Nephron (organoid): Measurements from ENCODE around the gene SURF4.

Source experiments
- H3K27ac Mint-ChIP-seq, 3 experiments: 2 replicates each; pipeline ENCODE4 v1.8.0; 2020; ENCODE audit warnings: mixed read lengths in 3 of 3, mild to moderate bottlenecking in 2 of 3, moderate library complexity in 1 of 3
- H3K27me3 Mint-ChIP-seq: 2 replicates; pipeline ENCODE4 v1.8.0; 2021; ENCODE audit warnings: low read depth, mild to moderate bottlenecking, moderate library complexity, mixed read lengths
- H3K36me3 Mint-ChIP-seq: 2 replicates; pipeline ENCODE4 v1.8.0; 2020; ENCODE audit warnings: low read depth, mixed read lengths
- H3K4me1 Mint-ChIP-seq: 2 replicates; pipeline ENCODE4 v1.8.0; 2020; ENCODE audit warnings: mixed read lengths
- H3K4me3 Mint-ChIP-seq, 3 experiments: 2 replicates each; pipeline ENCODE4 v1.8.0; 2020; ENCODE audit warnings: mild to moderate bottlenecking in 3 of 3, mixed read lengths in 3 of 3, moderate library complexity in 2 of 3
- H3K9me3 Mint-ChIP-seq: 2 replicates; pipeline ENCODE4 v1.8.0; 2020; ENCODE audit warnings: mixed read lengths
- CTCF ChIP-seq, 3 experiments: fragments of 200-600 bp; sonication (generic); IDR thresholded peaks; one replicate each; pipeline ENCODE4 v1.5.0; 2021; ENCODE audit warnings: antibody characterized with exemption in 3 of 3; ENCODE audit not compliant: unreplicated experiment in 3 of 3

The SURF4 gene

GRCh38 chr9:133401588-133401987, 25.7 kb upstream of the SURF4 start:
- Mint-ChIP-seq H3K4me3 (no peak overlapping the region), H3K9me3 (no peaks in the 10 kb centered on the region), H3K27ac (no peak overlapping the region), H3K36me3 (peaks cover 14% of the 10 kb centered on the region), H3K4me1 (no peaks in the 10 kb centered on the region), H3K27me3 (peaks cover 9% of the 10 kb centered on the region)
- TF ChIP-seq CTCF (IDR thresholded peaks at IDR 0.05; ENCODE audit: unreplicated experiment in 3 of 3), result no peak

- Mint-ChIP-seq H3K9me3 (no peaks in the 10 kb centered on the region), H3K27ac (no peak overlapping the region), H3K4me1 (no peaks in the 10 kb centered on the region), H3K27me3 (peaks cover 9% of the 10 kb centered on the region), H3K36me3 (peaks cover 1% of the 10 kb centered on the region), H3K4me3 (no peak overlapping the region)
- TF ChIP-seq CTCF (IDR thresholded peaks at IDR 0.05; ENCODE audit: unreplicated experiment in 3 of 3), result no peak
These were observed 24.4 kb upstream of the SURF4 start for GRCh38 chr9:133400292-133400691.

GRCh38 chr9:133397895-133398294, 22.0 kb upstream of the SURF4 start:
- H3K4me1 Mint-ChIP-seq, result no peaks in the 10 kb centered on the region
- no peak for TF ChIP-seq CTCF (IDR thresholded peaks at IDR 0.05; ENCODE audit: unreplicated experiment in 3 of 3)
- no peak overlapping the region for H3K4me3 Mint-ChIP-seq
- H3K36me3 Mint-ChIP-seq, result no peaks in the 10 kb centered on the region
- no peak overlapping the region for H3K27ac Mint-ChIP-seq
- H3K9me3 Mint-ChIP-seq, result no peaks in the 10 kb centered on the region
- peaks cover 9% of the 10 kb centered on the region for H3K27me3 Mint-ChIP-seq

GRCh38 chr9:133397370-133397769, 21.5 kb upstream of the SURF4 start:
- Mint-ChIP-seq H3K4me1 (no peaks in the 10 kb centered on the region), H3K4me3 (no peak overlapping the region), H3K36me3 (no peaks in the 10 kb centered on the region), H3K9me3 (no peaks in the 10 kb centered on the region), H3K27ac (no peak overlapping the region), H3K27me3 (peaks cover 9% of the 10 kb centered on the region)
- no peak for TF ChIP-seq CTCF (IDR thresholded peaks at IDR 0.05; ENCODE audit: unreplicated experiment in 3 of 3)

- Mint-ChIP-seq H3K4me1 (no peaks in the 10 kb centered on the region), H3K27me3 (peaks cover 9% of the 10 kb centered on the region)
- no peak for TF ChIP-seq CTCF (IDR thresholded peaks at IDR 0.05; ENCODE audit: unreplicated experiment in 3 of 3)
These were observed 21.1 kb upstream of the SURF4 start for GRCh38 chr9:133396952-133397351.

GRCh38 chr9:133394687-133395271, 18.9 kb upstream of the SURF4 start:
- H3K27me3 Mint-ChIP-seq, result peaks cover 9% of the 10 kb centered on the region
- TF ChIP-seq CTCF (IDR thresholded peaks at IDR 0.05; ENCODE audit: unreplicated experiment in 3 of 3), result no peak
- H3K36me3 Mint-ChIP-seq, result no peaks in the 10 kb centered on the region
- no peaks in the 10 kb centered on the region for H3K4me1 Mint-ChIP-seq
- no peaks in the 10 kb centered on the region for H3K9me3 Mint-ChIP-seq
- no peak overlapping the region for H3K4me3 Mint-ChIP-seq
- no peak overlapping the region for H3K27ac Mint-ChIP-seq

More at GRCh38 chr9:133396952-133397351, 21.1 kb upstream of the SURF4 start:
- H3K4me3 Mint-ChIP-seq, result no peak overlapping the region
- no peaks in the 10 kb centered on the region for H3K36me3 Mint-ChIP-seq
- H3K9me3 Mint-ChIP-seq, result no peaks in the 10 kb centered on the region
- H3K27ac Mint-ChIP-seq, result no peak overlapping the region
